Calu3 (cell line): Measurements from ENCODE around the gene PPP2R3A. TPM values are rescaled to one million over a fixed set of nuclear protein-coding genes. Genes with fewer than 3 reads are reported as not detected.
A peak's percentile ranks its signal among the peaks of the same experiment; 100 is the strongest.
"Not testable (repeated sequence)": the region's sequence is repeated elsewhere in the genome, so short reads cannot be mapped to it uniquely, and the experiment has no call there.

Experiments used
- BruUV-seq: library from RNA; stranded (reverse); fragments of 400-500 nt; replicated peaks from 2 replicates; lab custom pipeline; 2021; lab: Mats Ljungman, UMichigan
- CTCF ChIA-PET: fragments of 300-600 bp; sonication (Branson Sonifier 250); formaldehyde crosslinking; loops from one replicate; lab custom pipeline; 2022; ENCODE audit warnings: antibody characterized with exemption; lab: Charles Lee
- DNase-seq: peaks from one replicate; pipeline ENCODE4 v3.0.0; 2022
- H3K27ac Mint-ChIP-seq: one replicate; pipeline ENCODE4 v1.8.0; 2022; ENCODE audit warnings: mixed read lengths; ENCODE audit not compliant: unreplicated experiment
- H3K27me3 Mint-ChIP-seq: one replicate; pipeline ENCODE4 v1.8.0; 2022; ENCODE audit warnings: mixed read lengths; ENCODE audit not compliant: unreplicated experiment
- H3K36me3 Mint-ChIP-seq: one replicate; pipeline ENCODE4 v1.8.0; 2022; ENCODE audit warnings: mild to moderate bottlenecking, moderate library complexity, mixed read lengths; ENCODE audit not compliant: insufficient read depth, unreplicated experiment
- H3K4me1 Mint-ChIP-seq: one replicate; pipeline ENCODE4 v1.8.0; 2022; ENCODE audit warnings: mild to moderate bottlenecking, low read depth, mixed read lengths; ENCODE audit not compliant: unreplicated experiment
- H3K4me3 Mint-ChIP-seq: one replicate; pipeline ENCODE4 v1.8.0; 2022; ENCODE audit warnings: mild to moderate bottlenecking, low read depth, moderate library complexity, mixed read lengths; ENCODE audit not compliant: unreplicated experiment
- H3K9me3 Mint-ChIP-seq: one replicate; pipeline ENCODE4 v1.8.0; 2022; ENCODE audit warnings: low read depth, mixed read lengths; ENCODE audit not compliant: unreplicated experiment
- intact Hi-C: fragments of 100-400 bp; cut with micrococcal nuclease; formaldehyde crosslinking; loops from one replicate; pipeline ENCODE4 v1.10.0; 2022; ENCODE audit not compliant: unreplicated experiment
- total RNA-seq: library from RNA; stranded (reverse); gene quantifications from 2 replicates; pipeline ENCODE4 v1.2.3, GENCODE V29; 2022
- TF ChIP-seq, protein P1 (sequence below): fragments of 200-600 bp; IDR thresholded peaks from one replicate; pipeline ENCODE4 v1.8.0; 2022; ENCODE audit warnings: antibody characterized with exemption; ENCODE audit not compliant: unreplicated experiment

Gene PPP2R3A
- total RNA-seq, 1 experiment from 2014 or later = 64.8 TPM

DNA sequence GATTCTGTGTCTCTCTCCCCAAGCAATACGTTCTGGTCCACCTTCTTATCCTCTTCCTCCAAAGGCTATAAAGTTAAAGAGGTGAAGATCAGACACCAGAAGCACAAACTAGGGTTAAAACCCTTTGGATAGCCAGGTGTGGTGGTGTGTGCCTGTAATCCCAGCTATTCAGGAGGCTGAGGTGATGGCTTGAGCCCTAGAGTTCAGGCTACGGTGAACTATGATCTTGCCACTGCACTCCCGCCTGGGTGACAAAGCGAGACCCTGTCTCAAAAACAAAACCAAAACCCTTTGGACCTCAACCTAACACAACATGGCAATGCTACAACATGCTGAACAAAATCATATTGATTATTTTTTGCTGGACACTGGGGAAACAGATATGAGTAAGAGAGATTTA, 187.4 kb downstream of the PPP2R3A start:
- no peaks in the 10 kb centered on the region for H3K9me3 Mint-ChIP-seq
- TF ChIP-seq, protein P1, sequence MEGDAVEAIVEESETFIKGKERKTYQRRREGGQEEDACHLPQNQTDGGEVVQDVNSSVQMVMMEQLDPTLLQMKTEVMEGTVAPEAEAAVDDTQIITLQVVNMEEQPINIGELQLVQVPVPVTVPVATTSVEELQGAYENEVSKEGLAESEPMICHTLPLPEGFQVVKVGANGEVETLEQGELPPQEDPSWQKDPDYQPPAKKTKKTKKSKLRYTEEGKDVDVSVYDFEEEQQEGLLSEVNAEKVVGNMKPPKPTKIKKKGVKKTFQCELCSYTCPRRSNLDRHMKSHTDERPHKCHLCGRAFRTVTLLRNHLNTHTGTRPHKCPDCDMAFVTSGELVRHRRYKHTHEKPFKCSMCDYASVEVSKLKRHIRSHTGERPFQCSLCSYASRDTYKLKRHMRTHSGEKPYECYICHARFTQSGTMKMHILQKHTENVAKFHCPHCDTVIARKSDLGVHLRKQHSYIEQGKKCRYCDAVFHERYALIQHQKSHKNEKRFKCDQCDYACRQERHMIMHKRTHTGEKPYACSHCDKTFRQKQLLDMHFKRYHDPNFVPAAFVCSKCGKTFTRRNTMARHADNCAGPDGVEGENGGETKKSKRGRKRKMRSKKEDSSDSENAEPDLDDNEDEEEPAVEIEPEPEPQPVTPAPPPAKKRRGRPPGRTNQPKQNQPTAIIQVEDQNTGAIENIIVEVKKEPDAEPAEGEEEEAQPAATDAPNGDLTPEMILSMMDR = no peak
- peaks cover 35% of the 10 kb centered on the region for H3K4me1 Mint-ChIP-seq
- no peak for DNase-seq
- CTCF ChIA-PET = no interaction called here
- no peaks in the 10 kb centered on the region for H3K27me3 Mint-ChIP-seq
- no peak overlapping the region for H3K4me3 Mint-ChIP-seq
- BruUV-seq = no TSS peak
- no peak overlapping the region for H3K27ac Mint-ChIP-seq
- intact Hi-C loops = no loop called here
- peaks cover 41% of the 10 kb centered on the region for H3K36me3 Mint-ChIP-seq

DNA sequence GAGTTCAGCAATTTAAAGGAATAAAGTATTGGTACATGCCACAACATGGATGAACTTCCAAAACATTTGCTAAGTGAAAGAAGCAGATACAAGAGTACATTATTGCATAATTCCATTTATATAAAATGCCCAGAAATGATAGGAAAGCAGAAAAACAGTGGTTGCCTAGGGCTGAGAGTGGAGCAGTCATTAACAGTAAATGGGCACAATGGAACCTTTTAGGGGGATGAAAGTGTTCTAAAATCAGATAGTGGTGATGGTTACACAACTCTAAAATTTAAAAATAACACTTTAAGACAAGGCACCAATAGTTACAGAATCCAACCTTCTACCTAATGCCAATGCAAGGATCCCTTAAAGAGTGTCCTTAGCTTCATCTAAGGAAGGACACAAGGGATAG, 196.0 kb downstream of the PPP2R3A start:
- H3K27me3 Mint-ChIP-seq = no peaks in the 10 kb centered on the region

DNA sequence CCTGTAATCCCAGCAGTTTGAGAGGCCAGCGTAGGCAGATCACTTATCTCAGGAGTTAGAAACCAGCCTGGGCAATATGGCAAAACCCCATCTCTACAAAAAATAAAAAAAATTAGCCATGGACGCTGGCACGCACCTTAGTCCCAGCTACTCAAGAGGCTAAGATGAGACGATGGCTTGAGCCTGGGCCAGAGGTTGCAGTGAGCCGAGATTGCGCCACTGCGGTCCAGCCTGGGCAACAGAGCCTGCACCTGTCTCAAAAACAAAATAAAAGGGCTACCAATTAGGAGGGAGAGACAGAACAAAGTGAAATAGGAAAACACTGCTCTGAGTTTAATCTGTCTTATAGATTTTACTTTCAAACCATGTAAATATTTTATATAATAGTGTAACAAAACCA, 196.8 kb downstream of the PPP2R3A start:
- no peaks in the 10 kb centered on the region for H3K27me3 Mint-ChIP-seq
- no peak overlapping the region for H3K27ac Mint-ChIP-seq
- no TSS peak for BruUV-seq
- H3K9me3 Mint-ChIP-seq = peaks cover 2% of the 10 kb centered on the region
- no peak overlapping the region for H3K4me3 Mint-ChIP-seq
- peaks cover 24% of the 10 kb centered on the region for H3K36me3 Mint-ChIP-seq
- TF ChIP-seq, protein P1 = no peak
- CTCF ChIA-PET = no interaction called here
- intact Hi-C loops = no loop called here
- no peak for DNase-seq
- peaks cover 24% of the 10 kb centered on the region for H3K4me1 Mint-ChIP-seq

More for the DNA sequence above, 196.0 kb downstream of the PPP2R3A start:
- H3K4me3 Mint-ChIP-seq = no peak overlapping the region
- peaks cover 24% of the 10 kb centered on the region for H3K36me3 Mint-ChIP-seq
- TF ChIP-seq, protein P1 = no peak
- DNase-seq = no peak
- CTCF ChIA-PET = no interaction called here
- H3K9me3 Mint-ChIP-seq = peaks cover 2% of the 10 kb centered on the region
- H3K4me1 Mint-ChIP-seq = peaks cover 28% of the 10 kb centered on the region
- BruUV-seq = no TSS peak
- no peak overlapping the region for H3K27ac Mint-ChIP-seq
- intact Hi-C loops = no loop called here

DNA sequence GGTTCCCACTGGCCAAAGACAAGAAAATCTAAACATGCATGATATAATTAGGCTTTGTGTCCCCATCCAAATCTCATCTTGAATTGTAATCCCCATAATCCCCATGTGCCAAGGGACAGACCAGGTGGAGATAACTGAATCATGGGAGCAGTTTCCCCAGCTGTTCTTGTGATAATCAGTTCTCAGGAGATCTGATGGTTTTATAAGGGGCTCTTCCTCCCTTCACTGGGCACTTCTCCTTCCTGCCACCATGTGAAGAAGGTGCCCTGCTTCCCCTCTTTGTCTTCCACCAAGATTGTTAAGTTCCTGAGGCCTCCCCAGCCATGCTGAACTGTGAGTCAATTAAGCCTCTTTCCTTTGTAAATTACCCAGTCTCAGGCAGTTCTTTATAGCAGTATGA, 198.1 kb downstream of the PPP2R3A start:
- Mint-ChIP-seq H3K4me1 (peaks cover 11% of the 10 kb centered on the region), H3K36me3 (peaks cover 26% of the 10 kb centered on the region), H3K27ac (peak overlapping the region; percentile 9)
- CTCF ChIA-PET, BruUV-seq, DNase-seq, H3K27me3 Mint-ChIP-seq, intact Hi-C loops, H3K9me3 Mint-ChIP-seq, H3K4me3 Mint-ChIP-seq: not testable (repeated sequence)

- Mint-ChIP-seq H3K4me1 (peaks cover 17% of the 10 kb centered on the region), H3K27me3 (no peaks in the 10 kb centered on the region), H3K4me3 (no peak overlapping the region), H3K36me3 (peaks cover 13% of the 10 kb centered on the region), H3K27ac (no peak overlapping the region), H3K9me3 (no peaks in the 10 kb centered on the region)
- TF ChIP-seq, protein P1 = no peak
- intact Hi-C loops = no loop called here
- DNase-seq = no peak
- CTCF ChIA-PET = no interaction called here
- no TSS peak for BruUV-seq
Measured at GRCh38 chr3:136166507-136166906, 201.0 kb downstream of the PPP2R3A start.

- CTCF ChIA-PET, H3K27ac Mint-ChIP-seq, H3K27me3 Mint-ChIP-seq, BruUV-seq, H3K9me3 Mint-ChIP-seq, intact Hi-C loops, DNase-seq, H3K4me3 Mint-ChIP-seq: not testable (repeated sequence)
- Mint-ChIP-seq H3K36me3 (peaks cover 12% of the 10 kb centered on the region), H3K4me1 (peaks cover 17% of the 10 kb centered on the region)
Measured at GRCh38 chr3:136168236-136168635, 202.7 kb downstream of the PPP2R3A start.
